GM23338 (cell line): ENCODE measurements around the gene PDIA2. TPM values are rescaled to one million over a fixed set of nuclear protein-coding genes. Genes with fewer than 3 reads are reported as not detected.

Source experiments
- ATAC-seq: fragments of 200-7000 bp; cut with Tn5 transposase; 3 replicates; pipeline ENCODE4 v1.9.1; 2020
- DNase-seq: peaks from one replicate; pipeline ENCODE4 v3.0.0-alpha.2; 2015; ENCODE audit warnings: low spot score
- H2AFZ ChIP-seq: fragments of 200-600 bp; sonication (generic); 2 replicates; pipeline ENCODE4 v1.8.0; 2016; ENCODE audit warnings: antibody characterized with exemption, mild to moderate bottlenecking, moderate library complexity
- H3F3A ChIP-seq: fragments of 200-600 bp; sonication (generic); replicated peaks from 2 replicates; pipeline ENCODE4 v1.8.0; 2017; ENCODE audit warnings: antibody characterized with exemption, mixed run types, low read depth
- H3K27ac ChIP-seq: fragments of 200-600 bp; sonication (generic); 2 replicates; pipeline ENCODE4 v1.6.1; 2016; ENCODE audit warnings: low read depth
- H3K27me3 ChIP-seq: fragments of 200-600 bp; sonication (generic); 2 replicates; pipeline ENCODE4 v1.8.0; 2016; ENCODE audit warnings: mild to moderate bottlenecking, mixed run types, moderate library complexity; ENCODE audit not compliant: insufficient read depth
- H3K36me3 ChIP-seq: fragments of 200-600 bp; sonication (generic); 2 replicates; pipeline ENCODE4 v1.8.0; 2016; ENCODE audit warnings: mild to moderate bottlenecking; ENCODE audit not compliant: insufficient read depth
- H3K4me1 ChIP-seq: fragments of 200-600 bp; sonication (generic); 2 replicates; pipeline ENCODE4 v1.8.0; 2016; ENCODE audit warnings: mild to moderate bottlenecking, moderate library complexity; ENCODE audit not compliant: insufficient read depth
- H3K4me2 ChIP-seq: fragments of 200-600 bp; sonication (generic); 2 replicates; pipeline ENCODE4 v1.7.1; 2017; ENCODE audit warnings: mixed run types
- H3K4me3 ChIP-seq: fragments of 200-600 bp; sonication (generic); 2 replicates; pipeline ENCODE4 v1.6.1; 2016; ENCODE audit warnings: mixed run types
- H3K79me2 ChIP-seq: fragments of 200-600 bp; sonication (generic); replicated peaks from 2 replicates; pipeline ENCODE4 v1.8.0; 2017; ENCODE audit warnings: mild to moderate bottlenecking; ENCODE audit not compliant: insufficient read depth
- H3K9me2 ChIP-seq: fragments of 200-600 bp; sonication (generic); 2 replicates; pipeline ENCODE4 v1.8.0; 2017; ENCODE audit not compliant: insufficient read depth
- H4K20me1 ChIP-seq: fragments of 200-600 bp; sonication (generic); replicated peaks from 2 replicates; pipeline ENCODE4 v1.8.0; 2017; ENCODE audit warnings: mild to moderate bottlenecking; ENCODE audit not compliant: insufficient read depth
- H3K27ac Mint-ChIP-seq: 2 replicates; pipeline ENCODE4 v1.8.0; 2020; ENCODE audit warnings: inconsistent platforms, mild to moderate bottlenecking, moderate library complexity, mixed read lengths
- H3K27me3 Mint-ChIP-seq: 3 replicates; pipeline ENCODE4 v1.8.0; 2022; ENCODE audit warnings: low read depth, mild to moderate bottlenecking, moderate library complexity, mixed read lengths, inconsistent platforms; ENCODE audit not compliant: insufficient read depth, poor library complexity
- H3K36me3 Mint-ChIP-seq: 3 replicates; pipeline ENCODE4 v1.8.0; 2021; ENCODE audit warnings: low read depth, mild to moderate bottlenecking, inconsistent platforms, moderate library complexity, mixed read lengths
- H3K4me1 Mint-ChIP-seq: 3 replicates; pipeline ENCODE4 v1.8.0; 2020; ENCODE audit warnings: mild to moderate bottlenecking, inconsistent platforms, mixed read lengths
- H3K4me3 Mint-ChIP-seq: 3 replicates; pipeline ENCODE4 v1.8.0; 2021; ENCODE audit warnings: moderate library complexity, mild to moderate bottlenecking, inconsistent platforms, mixed read lengths
- H3K9me3 Mint-ChIP-seq: 3 replicates; pipeline ENCODE4 v1.8.0; 2020; ENCODE audit warnings: moderate library complexity, mild to moderate bottlenecking, inconsistent platforms, mixed read lengths
- CREB1 ChIP-seq: fragments of 250-450 bp; sonication (Bioruptor Pico); IDR thresholded peaks from 2 replicates; pipeline ENCODE4 v1.5.0; 2020; ENCODE audit warnings: low read depth, mild to moderate bottlenecking, moderate library complexity
- ETS1 ChIP-seq: IDR thresholded peaks from 2 replicates; pipeline ENCODE4 v1.6.1; 2016; ENCODE audit warnings: antibody characterized with exemption
- EZH2 ChIP-seq: fragments of 200-600 bp; sonication (generic); IDR thresholded peaks from one replicate; pipeline ENCODE4 v1.8.0; 2017; ENCODE audit warnings: antibody characterized with exemption, mild to moderate bottlenecking, low read depth; ENCODE audit not compliant: unreplicated experiment
- EZH2phosphoT487 ChIP-seq: fragments of 200-600 bp; sonication (generic); IDR thresholded peaks from one replicate; pipeline ENCODE4 v1.8.1; 2018; ENCODE audit warnings: antibody characterized with exemption; ENCODE audit not compliant: unreplicated experiment
- JUNB ChIP-seq: IDR thresholded peaks from one replicate; pipeline ENCODE4 v1.6.1; 2016; ENCODE audit warnings: antibody characterized with exemption; ENCODE audit not compliant: unreplicated experiment
- NANOG ChIP-seq: IDR thresholded peaks from 2 replicates; pipeline ENCODE4 v1.6.1; 2016; ENCODE audit warnings: antibody characterized with exemption, borderline replicate concordance
- POLR2AphosphoS5 ChIP-seq: IDR thresholded peaks from 2 replicates; pipeline ENCODE4 v1.6.1; 2016; ENCODE audit warnings: antibody characterized with exemption, low read depth
- STAT1 ChIP-seq: IDR thresholded peaks from one replicate; pipeline ENCODE4 v1.6.1; 2016; ENCODE audit warnings: antibody characterized with exemption; ENCODE audit not compliant: unreplicated experiment
- ZNF114 ChIP-seq: fragments of 250-450 bp; sonication (Bioruptor Pico); IDR thresholded peaks from 2 replicates; pipeline ENCODE4 v1.5.0; 2020; ENCODE audit warnings: mild to moderate bottlenecking, moderate library complexity
- ZNF331 ChIP-seq: fragments of 250-450 bp; sonication (Bioruptor Pico); IDR thresholded peaks from 2 replicates; pipeline ENCODE4 v1.5.0; 2020; ENCODE audit warnings: low read depth, mild to moderate bottlenecking, moderate library complexity
- polyA plus RNA-seq: library from polyadenylated mRNA; unstranded; fragments of >200 nt; fragmentation: Nextera tagmentation; extraction: Ambion mirVana; gene quantifications from 2 replicates; pipeline ENCODE4 v1.2.1, GENCODE V29; 2016
- total RNA-seq: library from RNA; depleted of rRNA; stranded (reverse); fragments of >200 nt; shearing (Covaris generic); gene quantifications from 2 replicates; pipeline ENCODE4 v1.2.3, GENCODE V29; 2014
- TF ChIP-seq, protein P1 (sequence below): IDR thresholded peaks from one replicate; pipeline ENCODE4 v1.6.1; 2018; ENCODE audit warnings: antibody characterized with exemption; ENCODE audit not compliant: unreplicated experiment
- TF ChIP-seq, protein P2 (sequence below): fragments of 250-450 bp; sonication (Bioruptor Pico); IDR thresholded peaks from 2 replicates; pipeline ENCODE4 v1.5.0; 2020; ENCODE audit warnings: mild to moderate bottlenecking, moderate library complexity
- TF ChIP-seq, protein P3 (sequence below), 2 experiments: fragments of 200-600 bp in 1 of 2; sonication (generic) in 1 of 2; conservative IDR thresholded peaks; 2 replicates each; pipeline versions ENCODE4 v1.5.1 to v1.6.1; 2016 to 2017; ENCODE audit warnings: antibody characterized with exemption in 2 of 2, low read depth in 2 of 2, mild to moderate bottlenecking in 2 of 2, moderate library complexity in 1 of 2

PDIA2 gene
- total and polyA plus RNA-seq, 2 experiments from 2014 or later, result 0.39 to 0.87 TPM

DNA sequence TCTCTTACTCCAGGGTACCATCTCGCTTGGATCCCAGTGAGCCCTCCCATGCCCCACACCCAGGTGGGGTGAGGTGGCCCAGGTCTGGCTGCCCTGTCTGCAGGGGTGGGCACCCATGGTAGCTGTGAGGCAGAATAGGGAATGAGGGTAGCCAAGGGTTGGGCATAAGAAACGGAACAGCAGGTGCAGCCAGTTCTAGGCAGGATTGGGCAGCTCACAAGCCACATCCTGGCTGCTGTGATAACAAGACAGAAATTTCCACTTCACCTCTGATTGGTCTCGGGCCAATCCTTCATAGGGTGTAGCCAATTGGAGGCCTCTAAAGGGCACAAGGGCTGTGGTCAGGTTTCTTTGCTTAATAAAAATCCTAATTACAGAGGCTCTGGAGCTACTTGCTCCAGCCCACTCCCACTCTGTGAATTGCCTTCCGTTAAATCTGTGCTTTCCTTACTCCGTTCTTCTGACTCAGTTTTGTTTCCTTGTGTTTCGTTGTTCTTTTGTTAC is 4.0 kb upstream of the PDIA2 start:
- Histone ChIP-seq H3K27ac (no peak overlapping the region), H4K20me1 (0 out of 2 replicates have a peak, but pooled peaks cover 2% of the 10 kb centered on the region), H3K27me3 (peaks cover 61% of the 10 kb centered on the region), H3K4me3 (no peak overlapping the region), H3K4me1 (no peaks in the 10 kb centered on the region), H3K4me2 (no peak overlapping the region), H3K79me2 (no peaks in the 10 kb centered on the region), H3K9me2 (no peaks in the 10 kb centered on the region), H3K36me3 (no peaks in the 10 kb centered on the region), H3F3A (peaks cover 4% of the 10 kb centered on the region; the same call in 1 of the 2 replicates), H2AFZ (no peak overlapping the region)
- DNase-seq (peak; percentile 70), ATAC-seq (peak; percentile 17)
- no peak overlapping the region for H3K4me3 Mint-ChIP-seq
- peaks cover 44% of the 10 kb centered on the region for H3K27me3 Mint-ChIP-seq
- no peaks in the 10 kb centered on the region for H3K9me3 Mint-ChIP-seq
- H3K36me3 Mint-ChIP-seq, result no peaks in the 10 kb centered on the region
- H3K4me1 Mint-ChIP-seq, result no peaks in the 10 kb centered on the region
- no peak overlapping the region for H3K27ac Mint-ChIP-seq
- TF ChIP-seq CREB1 (CRISPR knock-in tag) (no peak), NANOG (no peak), ZNF114 (CRISPR knock-in tag) (no peak), EZH2phosphoT487 (no peak), ETS1 (no peak), ZNF331 (no peak), STAT1 (no peak), EZH2 (no peak), POLR2AphosphoS5 (no peak), JUNB (no peak)
- TF ChIP-seq, protein P1, sequence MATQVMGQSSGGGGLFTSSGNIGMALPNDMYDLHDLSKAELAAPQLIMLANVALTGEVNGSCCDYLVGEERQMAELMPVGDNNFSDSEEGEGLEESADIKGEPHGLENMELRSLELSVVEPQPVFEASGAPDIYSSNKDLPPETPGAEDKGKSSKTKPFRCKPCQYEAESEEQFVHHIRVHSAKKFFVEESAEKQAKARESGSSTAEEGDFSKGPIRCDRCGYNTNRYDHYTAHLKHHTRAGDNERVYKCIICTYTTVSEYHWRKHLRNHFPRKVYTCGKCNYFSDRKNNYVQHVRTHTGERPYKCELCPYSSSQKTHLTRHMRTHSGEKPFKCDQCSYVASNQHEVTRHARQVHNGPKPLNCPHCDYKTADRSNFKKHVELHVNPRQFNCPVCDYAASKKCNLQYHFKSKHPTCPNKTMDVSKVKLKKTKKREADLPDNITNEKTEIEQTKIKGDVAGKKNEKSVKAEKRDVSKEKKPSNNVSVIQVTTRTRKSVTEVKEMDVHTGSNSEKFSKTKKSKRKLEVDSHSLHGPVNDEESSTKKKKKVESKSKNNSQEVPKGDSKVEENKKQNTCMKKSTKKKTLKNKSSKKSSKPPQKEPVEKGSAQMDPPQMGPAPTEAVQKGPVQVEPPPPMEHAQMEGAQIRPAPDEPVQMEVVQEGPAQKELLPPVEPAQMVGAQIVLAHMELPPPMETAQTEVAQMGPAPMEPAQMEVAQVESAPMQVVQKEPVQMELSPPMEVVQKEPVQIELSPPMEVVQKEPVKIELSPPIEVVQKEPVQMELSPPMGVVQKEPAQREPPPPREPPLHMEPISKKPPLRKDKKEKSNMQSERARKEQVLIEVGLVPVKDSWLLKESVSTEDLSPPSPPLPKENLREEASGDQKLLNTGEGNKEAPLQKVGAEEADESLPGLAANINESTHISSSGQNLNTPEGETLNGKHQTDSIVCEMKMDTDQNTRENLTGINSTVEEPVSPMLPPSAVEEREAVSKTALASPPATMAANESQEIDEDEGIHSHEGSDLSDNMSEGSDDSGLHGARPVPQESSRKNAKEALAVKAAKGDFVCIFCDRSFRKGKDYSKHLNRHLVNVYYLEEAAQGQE, result no peak
- TF ChIP-seq, protein P2, sequence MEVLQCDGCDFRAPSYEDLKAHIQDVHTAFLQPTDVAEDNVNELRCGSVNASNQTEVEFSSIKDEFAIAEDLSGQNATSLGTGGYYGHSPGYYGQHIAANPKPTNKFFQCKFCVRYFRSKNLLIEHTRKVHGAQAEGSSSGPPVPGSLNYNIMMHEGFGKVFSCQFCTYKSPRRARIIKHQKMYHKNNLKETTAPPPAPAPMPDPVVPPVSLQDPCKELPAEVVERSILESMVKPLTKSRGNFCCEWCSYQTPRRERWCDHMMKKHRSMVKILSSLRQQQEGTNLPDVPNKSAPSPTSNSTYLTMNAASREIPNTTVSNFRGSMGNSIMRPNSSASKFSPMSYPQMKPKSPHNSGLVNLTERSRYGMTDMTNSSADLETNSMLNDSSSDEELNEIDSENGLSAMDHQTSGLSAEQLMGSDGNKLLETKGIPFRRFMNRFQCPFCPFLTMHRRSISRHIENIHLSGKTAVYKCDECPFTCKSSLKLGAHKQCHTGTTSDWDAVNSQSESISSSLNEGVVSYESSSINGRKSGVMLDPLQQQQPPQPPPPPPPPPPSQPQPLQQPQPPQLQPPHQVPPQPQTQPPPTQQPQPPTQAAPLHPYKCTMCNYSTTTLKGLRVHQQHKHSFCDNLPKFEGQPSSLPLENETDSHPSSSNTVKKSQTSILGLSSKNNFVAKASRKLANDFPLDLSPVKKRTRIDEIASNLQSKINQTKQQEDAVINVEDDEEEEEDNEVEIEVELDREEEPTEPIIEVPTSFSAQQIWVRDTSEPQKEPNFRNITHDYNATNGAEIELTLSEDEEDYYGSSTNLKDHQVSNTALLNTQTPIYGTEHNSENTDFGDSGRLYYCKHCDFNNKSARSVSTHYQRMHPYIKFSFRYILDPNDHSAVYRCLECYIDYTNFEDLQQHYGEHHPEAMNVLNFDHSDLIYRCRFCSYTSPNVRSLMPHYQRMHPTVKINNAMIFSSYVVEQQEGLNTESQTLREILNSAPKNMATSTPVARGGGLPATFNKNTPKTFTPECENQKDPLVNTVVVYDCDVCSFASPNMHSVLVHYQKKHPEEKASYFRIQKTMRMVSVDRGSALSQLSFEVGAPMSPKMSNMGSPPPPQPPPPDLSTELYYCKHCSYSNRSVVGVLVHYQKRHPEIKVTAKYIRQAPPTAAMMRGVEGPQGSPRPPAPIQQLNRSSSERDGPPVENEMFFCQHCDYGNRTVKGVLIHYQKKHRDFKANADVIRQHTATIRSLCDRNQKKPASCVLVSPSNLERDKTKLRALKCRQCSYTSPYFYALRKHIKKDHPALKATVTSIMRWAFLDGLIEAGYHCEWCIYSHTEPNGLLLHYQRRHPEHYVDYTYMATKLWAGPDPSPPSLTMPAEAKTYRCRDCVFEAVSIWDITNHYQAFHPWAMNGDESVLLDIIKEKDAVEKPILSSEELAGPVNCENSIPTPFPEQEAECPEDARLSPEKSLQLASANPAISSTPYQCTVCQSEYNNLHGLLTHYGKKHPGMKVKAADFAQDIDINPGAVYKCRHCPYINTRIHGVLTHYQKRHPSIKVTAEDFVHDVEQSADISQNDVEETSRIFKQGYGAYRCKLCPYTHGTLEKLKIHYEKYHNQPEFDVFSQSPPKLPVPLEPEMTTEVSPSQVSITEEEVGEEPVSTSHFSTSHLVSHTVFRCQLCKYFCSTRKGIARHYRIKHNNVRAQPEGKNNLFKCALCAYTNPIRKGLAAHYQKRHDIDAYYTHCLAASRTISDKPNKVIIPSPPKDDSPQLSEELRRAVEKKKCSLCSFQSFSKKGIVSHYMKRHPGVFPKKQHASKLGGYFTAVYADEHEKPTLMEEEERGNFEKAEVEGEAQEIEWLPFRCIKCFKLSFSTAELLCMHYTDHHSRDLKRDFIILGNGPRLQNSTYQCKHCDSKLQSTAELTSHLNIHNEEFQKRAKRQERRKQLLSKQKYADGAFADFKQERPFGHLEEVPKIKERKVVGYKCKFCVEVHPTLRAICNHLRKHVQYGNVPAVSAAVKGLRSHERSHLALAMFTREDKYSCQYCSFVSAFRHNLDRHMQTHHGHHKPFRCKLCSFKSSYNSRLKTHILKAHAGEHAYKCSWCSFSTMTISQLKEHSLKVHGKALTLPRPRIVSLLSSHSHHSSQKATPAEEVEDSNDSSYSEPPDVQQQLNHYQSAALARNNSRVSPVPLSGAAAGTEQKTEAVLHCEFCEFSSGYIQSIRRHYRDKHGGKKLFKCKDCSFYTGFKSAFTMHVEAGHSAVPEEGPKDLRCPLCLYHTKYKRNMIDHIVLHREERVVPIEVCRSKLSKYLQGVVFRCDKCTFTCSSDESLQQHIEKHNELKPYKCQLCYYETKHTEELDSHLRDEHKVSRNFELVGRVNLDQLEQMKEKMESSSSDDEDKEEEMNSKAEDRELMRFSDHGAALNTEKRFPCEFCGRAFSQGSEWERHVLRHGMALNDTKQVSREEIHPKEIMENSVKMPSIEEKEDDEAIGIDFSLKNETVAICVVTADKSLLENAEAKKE, result no peak
- TF ChIP-seq, protein P3, sequence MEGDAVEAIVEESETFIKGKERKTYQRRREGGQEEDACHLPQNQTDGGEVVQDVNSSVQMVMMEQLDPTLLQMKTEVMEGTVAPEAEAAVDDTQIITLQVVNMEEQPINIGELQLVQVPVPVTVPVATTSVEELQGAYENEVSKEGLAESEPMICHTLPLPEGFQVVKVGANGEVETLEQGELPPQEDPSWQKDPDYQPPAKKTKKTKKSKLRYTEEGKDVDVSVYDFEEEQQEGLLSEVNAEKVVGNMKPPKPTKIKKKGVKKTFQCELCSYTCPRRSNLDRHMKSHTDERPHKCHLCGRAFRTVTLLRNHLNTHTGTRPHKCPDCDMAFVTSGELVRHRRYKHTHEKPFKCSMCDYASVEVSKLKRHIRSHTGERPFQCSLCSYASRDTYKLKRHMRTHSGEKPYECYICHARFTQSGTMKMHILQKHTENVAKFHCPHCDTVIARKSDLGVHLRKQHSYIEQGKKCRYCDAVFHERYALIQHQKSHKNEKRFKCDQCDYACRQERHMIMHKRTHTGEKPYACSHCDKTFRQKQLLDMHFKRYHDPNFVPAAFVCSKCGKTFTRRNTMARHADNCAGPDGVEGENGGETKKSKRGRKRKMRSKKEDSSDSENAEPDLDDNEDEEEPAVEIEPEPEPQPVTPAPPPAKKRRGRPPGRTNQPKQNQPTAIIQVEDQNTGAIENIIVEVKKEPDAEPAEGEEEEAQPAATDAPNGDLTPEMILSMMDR (conservative IDR thresholded peaks at IDR 0.05; ENCODE audit: low read depth in 2 of 2), result no peak
